ENCODE measurements around the gene BACE1.
A peak's percentile ranks its signal among the peaks of the same experiment; 100 is the strongest.
"Not testable (repeated sequence)": the region's sequence is repeated elsewhere in the genome, so short reads cannot be mapped to it uniquely, and the experiment has no call there.

BACE1 gene

GRCh38 chr11:117316197-117316961 is at the start of gene BACE1:
TSS of gene BACE1 (minus strand) at chr11:117316256. CDS start at chr11:117315795, 461 bp downstream.
- DNase-seq (ENCODE audit: low read depth, low spot score): no peak
- no peak within 1 kb of the TSS for H3K27ac ChIP-seq

GRCh38 chr11:117361432-117361831 is 45.4 kb upstream of the BACE1 start:
- H3K27ac ChIP-seq: no peak overlapping the region
- no peak for DNase-seq (ENCODE audit: low read depth, low spot score)

- H3K27ac ChIP-seq: no peak overlapping the region
- no peak for DNase-seq (ENCODE audit: low read depth, low spot score)
These were observed 40.3 kb upstream of the BACE1 start for GRCh38 chr11:117356126-117356890.

GRCh38 chr11:117354550-117354949 is 38.5 kb upstream of the BACE1 start:
- DNase-seq (ENCODE audit: low read depth, low spot score): no peak
- no peak overlapping the region for H3K27ac ChIP-seq

- no peak for DNase-seq (ENCODE audit: low read depth, low spot score)
- no peak overlapping the region for H3K27ac ChIP-seq
These were observed 29.0 kb upstream of the BACE1 start for GRCh38 chr11:117345039-117345438.

GRCh38 chr11:117337076-117337475 is 21.0 kb upstream of the BACE1 start:
- DNase-seq (ENCODE audit: low read depth, low spot score): no peak
- no peak overlapping the region for H3K27ac ChIP-seq

- no peak overlapping the region for H3K27ac ChIP-seq
- no peak for DNase-seq (ENCODE audit: low read depth, low spot score)
These were observed 19.3 kb upstream of the BACE1 start for GRCh38 chr11:117335399-117335798.

GRCh38 chr11:117334896-117335295 is 18.8 kb upstream of the BACE1 start:
- no peak for DNase-seq (ENCODE audit: low read depth, low spot score)
- H3K27ac ChIP-seq: no peak overlapping the region

GRCh38 chr11:117333917-117334316 is 17.9 kb upstream of the BACE1 start:
- H3K27ac ChIP-seq: no peak overlapping the region
- no peak for DNase-seq (ENCODE audit: low read depth, low spot score)

GRCh38 chr11:117332843-117333242 is 16.8 kb upstream of the BACE1 start:
- H3K27ac ChIP-seq: no peak overlapping the region
- DNase-seq (ENCODE audit: low read depth, low spot score): no peak

- H3K27ac ChIP-seq: peak overlapping the region; percentile 80
- no peak for DNase-seq (ENCODE audit: low read depth, low spot score)
These were observed 12.4 kb upstream of the BACE1 start for GRCh38 chr11:117328375-117329010.

GRCh38 chr11:117327567-117328374 is 11.7 kb upstream of the BACE1 start, which contains the start of gene CEP164:
TSS of gene CEP164 (plus strand) at chr11:117327854. CDS start at chr11:117338587, 10,733 bp downstream.
- peak within 1 kb of the TSS; percentile 80 for H3K27ac ChIP-seq
- DNase-seq (ENCODE audit: low read depth, low spot score): peak; percentile 82

GRCh38 chr11:117327255-117327566 is 11.2 kb upstream of the BACE1 start:
- peak overlapping the region; percentile 80 for H3K27ac ChIP-seq
- DNase-seq (ENCODE audit: low read depth, low spot score): not testable (repeated sequence)

- no peak for DNase-seq (ENCODE audit: low read depth, low spot score)
- no peak overlapping the region for H3K27ac ChIP-seq
These were observed 3.3 kb upstream of the BACE1 start for GRCh38 chr11:117319214-117319840.

- no peak for DNase-seq (ENCODE audit: low read depth, low spot score)
These were observed 2.7 kb upstream of the BACE1 start for GRCh38 chr11:117318738-117319137.

GRCh38 chr11:117315285-117316196 is 515 bp downstream of the BACE1 start:
- DNase-seq (ENCODE audit: low read depth, low spot score): no peak

More at GRCh38 chr11:117318738-117319137, 2.7 kb upstream of the BACE1 start:
- H3K27ac ChIP-seq: no peak overlapping the region

GRCh38 chr11:117314840-117315239 is 1.2 kb downstream of the BACE1 start:
- H3K27ac ChIP-seq: no peak overlapping the region
- DNase-seq (ENCODE audit: low read depth, low spot score): no peak

More at GRCh38 chr11:117315285-117316196, 515 bp downstream of the BACE1 start:
- no peak overlapping the region for H3K27ac ChIP-seq

- no peak for DNase-seq (ENCODE audit: low read depth, low spot score)
- no peak overlapping the region for H3K27ac ChIP-seq
These were observed 2.0 kb downstream of the BACE1 start for GRCh38 chr11:117313828-117314768.
